ENCODE measurements around the gene SPATC1L. TPM values are rescaled to one million over a fixed set of nuclear protein-coding genes. Genes with fewer than 3 reads are reported as not detected.
"Not testable (repeated sequence)": the region's sequence is repeated elsewhere in the genome, so short reads cannot be mapped to it uniquely, and the experiment has no call there.

The SPATC1L gene
- total RNA-seq, 2 donors from 2014 or later = 4.4 to 9.6 TPM

- Histone ChIP-seq H3K27me3 (no peaks in the 10 kb centered on the region), H3K9me3 (no peaks in the 10 kb centered on the region), H3K4me1 (peaks cover 7% of the 10 kb centered on the region), H3K36me3 (replicated peaks in 1 of 2; ENCODE audit: insufficient read depth in 1 of 2, low read depth in 2 of 2) (no peaks in the 10 kb centered on the region), H3K27ac (no peak overlapping the region), H3K4me3 (no peak overlapping the region)
- WGBS, 2 donors = 79 to 83% methylated on average over 6 to 17 of the region's 17 CpGs
- TF ChIP-seq POLR2A (IDR thresholded peaks at IDR 0.05) (no peak), CTCF (IDR thresholded peaks at IDR 0.05) (no peak)
- intact Hi-C loops (cut with DNase I) = no loop called here
- no peak for ATAC-seq
- no peak for DNase-seq
These were observed 4.6 kb downstream of the SPATC1L start for GRCh38 chr21:46179708-46180078.

- H3K36me3 ChIP-seq (replicated peaks in 1 of 2; ENCODE audit: insufficient read depth in 1 of 2, low read depth in 2 of 2) = no peaks in the 10 kb centered on the region
- WGBS, 2 donors = 63 to 80% methylated on average over 4 of the region's 4 CpGs
- H3K9me3 ChIP-seq = no peaks in the 10 kb centered on the region
- H3K27ac ChIP-seq = no peak overlapping the region
- no peaks in the 10 kb centered on the region for H3K27me3 ChIP-seq
- no peak for TF ChIP-seq CTCF (IDR thresholded peaks at IDR 0.05)
- TF ChIP-seq POLR2A (IDR thresholded peaks at IDR 0.05) = no peak
- no peak overlapping the region for H3K4me3 ChIP-seq
- intact Hi-C loops (cut with DNase I) = no loop called here
- H3K4me1 ChIP-seq = peaks cover 5% of the 10 kb centered on the region
- ATAC-seq (no peak), DNase-seq (no peak)
These were observed 5.3 kb downstream of the SPATC1L start for GRCh38 chr21:46178961-46179360.

GRCh38 chr21:46176443-46177129 is 7.7 kb downstream of the SPATC1L start:
- H3K9me3 ChIP-seq; H3K27me3 ChIP-seq; H3K4me1 ChIP-seq; H3K4me3 ChIP-seq; H3K27ac ChIP-seq; ATAC-seq; DNase-seq; intact Hi-C loops (cut with DNase I); H3K36me3 ChIP-seq (replicated peaks in 1 of 2; ENCODE audit: insufficient read depth in 1 of 2, low read depth in 2 of 2): not testable (repeated sequence)
- WGBS, 2 donors = 85 to 92% methylated on average over 3 of the region's 3 CpGs

- intact Hi-C loops (cut with DNase I) = no loop called here
- Histone ChIP-seq H3K9me3 (no peaks in the 10 kb centered on the region), H3K4me1 (no peaks in the 10 kb centered on the region), H3K27me3 (no peaks in the 10 kb centered on the region), H3K4me3 (no peak overlapping the region), H3K27ac (no peak overlapping the region), H3K36me3 (replicated peaks in 1 of 2; ENCODE audit: insufficient read depth in 1 of 2, low read depth in 2 of 2) (no peaks in the 10 kb centered on the region)
- 100% methylated on average over 1 of the region's 1 CpG for WGBS, 2 donors
- no peak for TF ChIP-seq CTCF (IDR thresholded peaks at IDR 0.05)
- TF ChIP-seq POLR2A (IDR thresholded peaks at IDR 0.05) = no peak
- DNase-seq (no peak), ATAC-seq (no peak)
These were observed 10.7 kb downstream of the SPATC1L start for GRCh38 chr21:46173573-46173972.

GRCh38 chr21:46172863-46173528 is 11.3 kb downstream of the SPATC1L start:
- Histone ChIP-seq H3K4me1 (no peaks in the 10 kb centered on the region), H3K36me3 (replicated peaks in 1 of 2; ENCODE audit: insufficient read depth in 1 of 2, low read depth in 2 of 2) (no peaks in the 10 kb centered on the region), H3K27me3 (no peaks in the 10 kb centered on the region), H3K9me3 (no peaks in the 10 kb centered on the region), H3K27ac (no peak overlapping the region), H3K4me3 (no peak overlapping the region)
- WGBS, 2 donors = 79% methylated on average over 6 of the region's 6 CpGs; no CpG with 5 or more reads in 1 of the 2 donors
- intact Hi-C loops (cut with DNase I) = no loop called here
- ATAC-seq (no peak), DNase-seq (no peak)
- TF ChIP-seq CTCF (IDR thresholded peaks at IDR 0.05) (no peak), POLR2A (IDR thresholded peaks at IDR 0.05) (no peak)
